ENCODE measurements around the gene MADCAM1. TPM values are rescaled to one million over a fixed set of nuclear protein-coding genes. Genes with fewer than 3 reads are reported as not detected.

MADCAM1 gene
- total RNA-seq, 1 donor from 2014 or later = 0.37 TPM

DNA sequence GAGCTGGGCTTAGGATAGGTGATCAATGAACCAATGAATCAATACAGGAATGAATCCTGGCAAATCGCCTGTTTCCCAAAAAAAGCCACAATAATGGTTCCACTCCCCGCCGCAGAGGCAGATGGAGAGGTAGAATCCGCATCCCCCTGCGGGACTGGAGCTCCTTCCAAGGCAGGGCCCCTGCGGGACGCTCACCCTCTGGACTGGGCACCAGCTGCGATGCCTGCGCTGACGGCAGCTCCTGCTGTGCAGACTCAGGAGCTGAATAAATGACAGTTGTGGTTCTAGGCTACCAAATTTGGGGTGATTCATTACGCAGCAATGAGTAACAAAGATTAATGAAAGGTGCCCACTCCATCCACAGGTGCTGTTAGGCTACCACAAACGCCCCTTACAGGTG lies 26.4 kb downstream of the MADCAM1 start:
- no peak for ATAC-seq
- DNase-seq = no peak

GRCh38 chr19:524062-524674 lies 27.9 kb downstream of the MADCAM1 start:
- DNase-seq (no peak), ATAC-seq (peak; percentile 62)
- intact Hi-C loops (cut with micrococcal nuclease) = no loop called here

More for the DNA sequence above, 26.4 kb downstream of the MADCAM1 start:
- intact Hi-C loops (cut with micrococcal nuclease) = no loop called here

DNA sequence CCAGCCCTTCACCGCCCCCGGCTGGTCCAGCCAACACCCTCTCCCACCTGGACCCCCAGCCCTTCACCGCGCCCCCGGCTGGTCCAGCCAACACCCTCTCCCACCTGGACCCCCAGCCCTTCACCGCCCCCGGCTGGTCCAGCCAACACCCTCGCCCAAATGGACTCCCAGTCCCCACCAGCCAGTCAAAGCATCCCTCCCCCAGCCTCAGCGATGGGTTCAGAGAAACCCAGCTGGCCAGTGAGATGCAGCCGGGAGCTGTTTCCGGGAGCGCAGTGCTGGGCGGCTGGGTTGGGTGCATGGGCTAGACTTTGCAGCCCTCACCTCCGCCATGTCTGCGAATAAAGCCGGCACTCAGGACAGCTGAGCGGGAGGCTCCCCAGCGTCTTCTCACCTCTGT lies 28.7 kb downstream of the MADCAM1 start:
- ATAC-seq (no peak), DNase-seq (no peak)
- intact Hi-C loops (cut with micrococcal nuclease) = no loop called here

DNA sequence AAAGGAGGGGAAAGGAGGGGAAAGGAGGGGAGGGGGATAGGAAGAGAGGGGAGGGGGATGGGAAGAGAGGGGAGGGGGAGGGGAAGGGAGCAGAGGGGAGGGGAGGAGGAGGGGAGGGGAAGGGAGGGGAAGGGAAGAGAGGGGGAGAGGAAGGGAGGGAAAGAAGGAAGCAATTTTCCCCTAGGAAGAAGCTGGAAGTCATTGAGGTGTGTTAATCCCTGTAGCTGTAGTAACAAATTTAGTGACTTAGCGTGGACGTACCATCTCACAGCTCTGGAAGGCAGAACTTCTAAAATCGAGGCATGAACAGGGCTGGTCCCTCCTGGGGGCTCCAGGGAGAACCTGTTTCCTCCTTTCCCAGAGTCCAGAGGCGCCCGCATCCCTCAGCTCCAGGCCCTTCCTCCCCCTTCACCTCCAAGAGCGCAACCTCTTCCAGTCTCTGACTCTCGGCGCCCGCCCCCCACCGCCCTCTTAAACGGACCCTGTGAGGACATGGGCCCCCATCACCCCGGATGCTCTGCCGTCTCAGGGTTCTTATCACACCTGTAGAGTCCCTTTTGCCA lies 29.7 kb downstream of the MADCAM1 start:
- ATAC-seq (no peak), DNase-seq (no peak)

DNA sequence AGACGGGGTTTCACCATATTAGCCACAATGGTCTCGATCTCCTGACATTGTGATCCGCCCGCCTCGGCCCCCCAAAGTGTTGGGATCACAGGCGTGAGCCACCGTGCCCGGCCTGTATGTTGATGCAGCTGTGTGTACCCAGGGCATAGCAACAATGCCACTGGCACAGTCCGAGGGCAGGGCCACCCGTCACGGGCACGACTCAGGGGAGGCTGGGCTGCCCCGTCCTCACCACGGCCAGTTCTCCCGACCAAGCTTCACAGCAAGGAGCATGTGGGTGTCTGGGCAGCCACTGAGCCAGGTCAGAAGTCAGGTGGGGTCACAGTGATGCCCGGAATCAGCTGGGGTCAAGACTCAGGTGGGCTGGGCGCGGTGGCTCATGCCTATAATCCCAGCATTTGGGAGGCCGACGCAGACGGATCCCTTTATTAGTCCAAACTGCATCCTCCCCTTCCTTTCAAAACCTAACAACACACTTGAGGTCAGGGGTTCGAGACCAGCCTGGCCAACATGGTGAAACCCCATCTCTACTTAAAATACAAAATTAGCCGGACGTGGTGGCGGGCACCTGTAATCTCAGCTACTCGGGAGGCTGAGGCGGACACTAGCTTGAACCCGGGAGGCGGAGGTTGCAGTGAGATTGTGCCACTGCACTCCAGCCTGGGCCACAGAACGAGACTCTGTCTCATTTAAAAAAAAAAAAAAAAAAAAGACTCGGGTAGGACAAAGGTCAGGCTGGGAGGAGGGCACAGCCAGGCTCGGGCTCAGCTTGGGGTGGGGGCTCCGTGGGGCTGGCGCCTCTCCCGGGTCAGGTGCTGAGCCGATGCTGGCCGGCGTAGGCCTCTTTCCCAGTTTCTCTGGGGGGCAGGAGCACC lies 34.1 kb downstream of the MADCAM1 start:
- intact Hi-C loops (cut with micrococcal nuclease) = no loop called here
- ATAC-seq = no peak
- DNase-seq = no peak

More for the DNA sequence above, 29.7 kb downstream of the MADCAM1 start:
- intact Hi-C loops (cut with micrococcal nuclease) = no loop called here

GRCh38 chr19:531009-531752 lies 34.9 kb downstream of the MADCAM1 start:
- intact Hi-C loops (cut with micrococcal nuclease) = no loop called here
- peak; percentile 79 for ATAC-seq

GRCh38 chr19:531753-532560 lies 35.7 kb downstream of the MADCAM1 start, which contains the start of gene CDC34:
Gene CDC34 (plus strand): TSS chr19:531760. CDS start chr19:531932, 172 bp downstream.
- DNase-seq (no peak), ATAC-seq (peak; percentile 5)
- intact Hi-C loops (cut with micrococcal nuclease) = no loop called here

More at GRCh38 chr19:531009-531752, 34.9 kb downstream of the MADCAM1 start:
- DNase-seq = peak; percentile 94

DNA sequence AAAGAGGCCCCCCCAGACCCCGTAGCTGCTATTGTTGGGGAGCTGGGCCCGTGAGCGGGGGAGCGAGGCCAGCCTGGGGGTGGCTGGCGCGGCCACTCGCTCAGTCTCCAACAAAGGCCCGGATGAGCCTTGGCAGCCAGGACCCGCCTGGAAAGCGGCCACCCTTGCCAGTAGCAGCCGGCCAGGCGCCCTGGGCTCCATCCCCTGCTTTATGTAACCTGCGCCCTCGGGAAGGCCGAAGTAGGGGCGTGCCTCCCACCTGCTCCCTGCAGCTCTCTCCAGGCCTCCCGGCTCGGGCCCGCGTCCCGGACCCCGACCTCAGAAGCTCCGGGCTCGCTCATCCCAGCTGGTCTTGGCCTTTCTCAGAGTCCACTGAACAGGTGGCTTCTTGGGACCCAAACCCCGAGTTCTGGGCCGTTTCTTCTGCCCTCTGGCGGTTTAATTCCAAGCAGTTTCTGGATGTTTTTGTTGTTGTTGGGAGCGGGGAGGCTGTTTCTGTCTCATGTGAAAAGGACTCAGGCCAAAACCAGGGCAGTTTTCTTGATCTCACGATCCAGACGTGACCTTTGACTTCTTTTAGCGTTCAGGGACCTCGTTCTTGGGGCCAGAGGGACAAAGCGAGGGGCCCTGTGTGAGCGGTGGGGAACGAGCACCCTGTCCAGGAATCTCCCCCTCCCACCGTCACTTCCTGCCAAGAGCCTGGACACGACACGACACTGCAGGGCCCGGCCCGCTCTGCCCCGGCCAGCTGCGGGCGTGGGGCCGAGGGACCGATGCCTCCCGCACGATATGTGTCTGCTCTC lies 36.5 kb downstream of the MADCAM1 start:
- intact Hi-C loops (cut with micrococcal nuclease) = no loop called here

GRCh38 chr19:533364-534058 lies 37.2 kb downstream of the MADCAM1 start:
- intact Hi-C loops (cut with micrococcal nuclease) = no loop called here
- ATAC-seq (no peak), DNase-seq (no peak)

More for the DNA sequence above, 36.5 kb downstream of the MADCAM1 start:
- ATAC-seq = peak; percentile 64
- DNase-seq = peak; percentile 93

GRCh38 chr19:534088-534487 lies 37.8 kb downstream of the MADCAM1 start:
- DNase-seq (no peak), ATAC-seq (no peak)
- intact Hi-C loops (cut with micrococcal nuclease) = no loop called here

DNA sequence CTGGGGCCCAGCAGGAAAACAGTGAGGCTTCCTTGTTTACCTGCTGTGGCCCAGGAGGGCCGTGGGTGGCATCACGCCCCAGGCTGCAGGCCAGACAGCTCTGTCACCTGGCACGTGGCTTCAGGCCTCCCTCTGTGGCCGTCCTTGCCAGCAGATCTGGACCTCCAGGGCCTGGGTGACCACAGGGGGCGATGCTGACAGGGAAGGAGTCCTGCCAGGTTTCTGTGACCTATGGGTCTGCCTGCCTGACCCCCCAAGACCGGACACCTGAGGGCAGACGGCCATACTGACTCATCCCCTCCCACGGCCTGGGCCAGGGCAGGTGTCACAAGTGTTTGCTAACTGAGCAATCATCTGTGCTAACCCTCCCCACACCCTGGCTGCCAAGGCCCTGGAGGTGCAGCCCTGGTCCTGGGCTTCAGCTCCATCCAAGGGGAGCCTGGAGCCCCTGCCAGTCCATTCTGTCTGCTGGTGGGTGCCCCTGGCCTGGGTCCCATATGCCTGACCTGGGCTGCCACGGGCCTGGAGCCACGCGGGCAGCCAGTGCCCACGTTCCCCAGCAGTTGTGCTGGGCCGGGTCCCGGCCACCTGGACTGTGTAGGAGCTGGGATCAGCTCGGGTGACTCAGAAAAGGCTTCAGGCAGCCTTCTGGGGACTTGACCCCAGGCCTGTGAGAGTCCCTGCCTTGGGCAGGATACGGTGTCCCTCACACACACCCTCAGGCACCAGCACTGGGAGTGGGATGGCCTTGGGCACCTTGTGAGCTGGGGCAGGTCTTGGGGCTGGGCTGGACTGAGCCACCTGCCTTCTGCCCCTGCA lies 38.9 kb downstream of the MADCAM1 start:
- intact Hi-C loops (cut with micrococcal nuclease) = no loop called here
- peak; percentile 58 for DNase-seq
- ATAC-seq = no peak

DNA sequence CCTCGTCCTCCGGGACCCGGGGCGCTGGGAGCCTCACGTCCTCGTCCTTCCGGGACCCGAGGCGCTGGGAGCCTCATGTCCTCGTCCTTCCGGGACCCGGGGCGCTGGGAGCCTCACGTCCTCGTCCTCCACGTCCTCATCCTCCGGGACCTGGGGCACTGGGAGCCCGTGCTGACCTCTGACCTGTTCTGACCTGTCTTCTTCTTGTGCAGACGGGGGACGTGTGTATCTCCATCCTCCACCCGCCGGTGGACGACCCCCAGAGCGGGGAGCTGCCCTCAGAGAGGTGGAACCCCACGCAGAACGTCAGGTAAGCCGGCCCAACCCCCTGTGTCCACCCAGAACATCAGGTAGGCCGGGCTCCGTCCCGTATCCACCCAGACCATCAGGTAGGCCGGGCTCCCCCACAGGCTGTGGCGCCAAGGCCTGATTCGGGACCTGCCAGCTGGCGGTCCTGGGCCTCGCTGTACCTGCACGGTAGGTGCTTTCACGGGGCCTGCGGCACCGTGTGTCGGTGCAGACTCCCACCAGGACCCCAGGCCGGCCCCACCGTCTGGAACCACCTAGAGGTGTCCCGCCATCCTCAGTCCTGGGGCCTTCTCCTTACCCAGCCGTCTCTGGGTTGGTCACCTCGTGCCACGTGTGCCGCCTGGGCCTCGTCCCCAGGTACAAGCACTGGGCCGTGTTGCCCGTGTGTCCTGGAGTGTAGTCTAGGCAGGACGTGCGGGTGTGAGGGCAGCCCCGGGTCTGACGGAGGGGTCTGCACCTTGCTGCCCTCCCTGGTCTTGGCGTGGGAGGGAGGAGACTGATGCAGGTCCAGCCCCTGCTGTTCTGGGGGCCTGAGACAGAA lies 40.0 kb downstream of the MADCAM1 start:
- DNase-seq = no peak
- intact Hi-C loops (cut with micrococcal nuclease) = no loop called here
- no peak for ATAC-seq

- intact Hi-C loops (cut with micrococcal nuclease) = no loop called here
- ATAC-seq = no peak
- no peak for DNase-seq
Measured at GRCh38 chr19:536881-537404, 40.7 kb downstream of the MADCAM1 start.

- no peak for DNase-seq
- intact Hi-C loops (cut with micrococcal nuclease) = no loop called here
Measured at GRCh38 chr19:538641-539428, 42.5 kb downstream of the MADCAM1 start.

More at GRCh38 chr19:538641-539428, 42.5 kb downstream of the MADCAM1 start:
- ATAC-seq = no peak

Measured in left ventricle myocardium superior (tissue), 1 donor.